Left renal cortex interstitium (tissue), 4 donors: ENCODE data around the gene HEATR9. TPM values are rescaled to one million over a fixed set of nuclear protein-coding genes. Genes with fewer than 3 reads are reported as not detected.

Source experiments
- DNase-seq, 4 donors: peaks; one replicate each; pipeline ENCODE4 v3.0.0-alpha.2; 2013; ENCODE audit warnings: low read depth in 4 of 4, low spot score in 2 of 4, missing footprints in 1 of 4
- polyA plus RNA-seq, 4 donors: library from polyadenylated mRNA; unstranded; fragments of 120-200 nt; gene quantifications; one replicate each; pipeline ENCODE4 v1.2.1, GENCODE V29; 2013; ENCODE audit not compliant: insufficient read length in 4 of 4

The HEATR9 gene
- polyA plus RNA-seq, 4 donors: 0.10 to 0.16 TPM; not detected in 2

- no peak for DNase-seq
Measured at GRCh38 chr17:35867574-35867973, 1.1 kb downstream of the HEATR9 start.

GRCh38 chr17:35866341-35866950, 2.2 kb downstream of the HEATR9 start:
- no peak for DNase-seq

- DNase-seq: no peak
Measured at GRCh38 chr17:35865412-35866340, 3.0 kb downstream of the HEATR9 start.

- no peak for DNase-seq
Measured at GRCh38 chr17:35864853-35865252, 3.8 kb downstream of the HEATR9 start.

GRCh38 chr17:35856603-35857002, 12.1 kb downstream of the HEATR9 start:
- no peak for DNase-seq

GRCh38 chr17:35855965-35856364, 12.7 kb downstream of the HEATR9 start:
- no peak for DNase-seq

GRCh38 chr17:35849469-35850348, 19.0 kb downstream of the HEATR9 start:
- peak; percentile 21 to 61 (median 48) for DNase-seq

- no peak for DNase-seq
Measured at GRCh38 chr17:35847633-35848373, 20.9 kb downstream of the HEATR9 start.

- DNase-seq: no peak
Measured at GRCh38 chr17:35847006-35847405, 21.7 kb downstream of the HEATR9 start.

- DNase-seq: no peak
Measured at GRCh38 chr17:35846055-35846809, 22.5 kb downstream of the HEATR9 start.

- no peak for DNase-seq
Measured at GRCh38 chr17:35844547-35844946, 24.1 kb downstream of the HEATR9 start.

GRCh38 chr17:35843698-35844097, 25.0 kb downstream of the HEATR9 start:
- DNase-seq: no peak

GRCh38 chr17:35842239-35842638, 26.5 kb downstream of the HEATR9 start:
- DNase-seq: no peak

- DNase-seq: no peak
Measured at GRCh38 chr17:35841505-35841904, 27.2 kb downstream of the HEATR9 start.

GRCh38 chr17:35841101-35841500, 27.6 kb downstream of the HEATR9 start:
- no peak for DNase-seq

- no peak for DNase-seq
Measured at GRCh38 chr17:35825206-35825605, 43.5 kb downstream of the HEATR9 start.

GRCh38 chr17:35821308-35821707, 47.4 kb downstream of the HEATR9 start:
- no peak for DNase-seq

- no peak for DNase-seq
Measured at GRCh38 chr17:35819455-35819854, 49.2 kb downstream of the HEATR9 start.

- DNase-seq: no peak
Measured at GRCh38 chr17:35817196-35817595, 51.5 kb downstream of the HEATR9 start.

- no peak for DNase-seq
Measured at GRCh38 chr17:35816723-35817122, 52.0 kb downstream of the HEATR9 start.
